Hypothalamus (tissue), 51 donors: ENCODE measurements around the gene ERGIC1.

ENCODE experiments used
- DNase-seq, 51 donors: peaks; one replicate each; lab custom pipeline; 2025; lab: John Stamatoyannopoulos, UW

Gene ERGIC1

DNA sequence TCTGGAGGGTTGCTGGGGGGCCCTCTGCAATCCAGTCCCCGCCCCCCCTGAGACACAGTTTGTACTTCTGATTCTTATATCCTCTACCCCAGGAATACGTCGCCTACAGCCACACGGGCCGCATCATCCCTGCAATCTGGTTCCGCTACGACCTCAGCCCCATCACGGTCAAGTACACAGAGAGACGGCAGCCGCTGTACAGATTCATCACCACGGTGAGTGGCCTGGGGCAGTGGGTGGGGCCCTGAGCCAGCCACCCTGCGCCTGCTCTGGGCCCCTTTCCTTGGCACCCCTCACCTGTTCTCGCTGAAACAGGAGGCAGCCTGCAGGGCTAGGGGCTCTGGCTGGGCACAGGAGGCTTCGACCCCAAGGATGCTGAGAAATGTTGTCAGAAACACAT lies 101.0 kb downstream of the ERGIC1 start:
- DNase-seq: no peak

- no peak for DNase-seq
Measured at GRCh38 chr5:172936401-172936800, 102.3 kb downstream of the ERGIC1 start.

DNA sequence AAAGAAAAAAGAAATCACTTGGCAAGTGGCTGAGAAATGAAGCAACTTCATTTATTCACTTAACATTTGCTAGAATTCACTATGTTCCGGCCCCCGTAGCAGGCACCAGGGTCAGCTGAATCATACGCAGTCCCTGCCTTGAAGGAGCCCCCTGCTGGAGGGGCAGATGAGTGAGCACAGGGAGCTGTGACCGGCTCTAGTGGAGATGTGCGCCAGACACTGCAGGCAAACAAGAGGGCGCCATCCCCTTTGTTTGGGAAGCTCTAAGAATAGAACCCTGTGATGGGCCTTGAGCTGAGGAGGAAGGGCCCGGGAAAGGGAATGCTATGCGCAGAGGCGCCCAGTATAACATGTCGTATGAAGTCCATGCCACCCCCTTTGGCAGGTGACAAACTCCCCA lies 105.0 kb downstream of the ERGIC1 start:
- peak in 4 of 51 donors; percentile 14 to 40 (median 20) for DNase-seq

DNA sequence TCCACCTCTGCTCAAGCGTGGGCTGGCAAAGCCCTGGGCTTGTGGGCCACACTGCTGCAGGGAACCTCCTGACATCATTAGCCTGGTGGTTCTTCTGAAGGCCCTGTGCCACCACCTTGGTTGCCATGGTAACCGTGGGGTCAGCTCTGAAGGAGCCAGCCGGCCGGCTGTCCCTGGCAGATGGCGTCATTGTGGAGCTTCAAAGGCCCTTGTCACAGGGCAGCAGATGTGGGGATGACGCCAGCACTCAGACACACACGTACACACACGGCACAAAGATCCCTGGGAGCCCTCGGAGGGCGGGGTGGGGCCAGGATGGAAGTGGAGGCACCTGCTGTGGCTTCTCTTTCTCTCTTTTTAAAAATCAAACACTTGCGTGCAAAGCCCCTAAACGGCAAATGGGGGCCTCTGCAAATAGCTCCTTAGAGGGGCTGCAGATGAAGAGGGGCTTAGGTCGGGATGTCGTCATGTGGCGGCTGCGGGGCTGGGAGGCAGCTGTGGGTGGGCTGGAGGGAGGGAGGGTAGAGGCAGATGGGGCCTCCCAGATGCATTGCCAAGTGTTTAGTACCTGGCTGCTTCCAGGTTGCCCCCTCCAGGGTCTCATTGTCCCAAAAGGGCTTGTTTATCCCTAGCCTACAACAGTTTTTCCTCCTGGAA lies 105.7 kb downstream of the ERGIC1 start:
- DNase-seq: peak in 39 of 51 donors; percentile 9 to 81 (median 48)

DNA sequence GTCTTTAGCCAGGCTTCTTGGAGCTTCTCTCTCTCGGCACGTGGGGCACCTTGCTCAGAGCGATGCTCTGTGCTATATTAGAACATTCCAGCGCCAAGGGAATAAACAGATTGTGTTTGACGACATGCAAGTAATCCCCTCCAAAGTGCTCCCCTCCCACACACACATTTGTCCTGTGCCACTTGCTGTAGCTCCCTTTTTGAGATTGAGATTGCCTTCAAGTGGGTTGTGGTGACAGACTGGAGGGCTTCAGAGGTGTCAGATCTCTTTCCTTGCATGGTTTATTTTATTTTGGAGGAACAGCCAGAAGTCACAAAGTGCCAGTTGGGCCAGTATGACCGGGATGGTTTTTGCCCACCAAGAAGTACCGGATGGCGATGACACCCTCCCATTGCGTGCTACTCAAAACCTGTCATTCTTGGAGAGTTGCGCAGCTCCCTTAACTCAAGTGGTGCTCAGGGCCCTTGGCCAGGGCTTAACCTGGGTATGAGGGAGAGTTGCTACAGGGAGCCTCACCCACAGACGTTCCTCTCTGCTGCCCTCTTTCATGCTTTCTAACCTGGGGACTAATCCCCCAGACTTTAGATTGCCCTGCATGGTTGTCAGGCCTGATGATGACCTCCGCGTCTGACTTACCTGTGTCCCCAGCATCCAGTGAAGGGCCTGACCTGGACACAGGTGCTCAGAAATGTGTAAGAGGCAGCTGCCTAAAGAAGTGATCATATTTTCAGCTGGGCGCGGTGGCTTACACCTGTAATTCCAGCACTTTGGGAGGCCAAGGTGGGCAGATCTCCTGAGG lies 106.4 kb downstream of the ERGIC1 start:
- DNase-seq: no peak

GRCh38 chr5:172941067-172941516 lies 107.0 kb downstream of the ERGIC1 start:
- no peak for DNase-seq

DNA sequence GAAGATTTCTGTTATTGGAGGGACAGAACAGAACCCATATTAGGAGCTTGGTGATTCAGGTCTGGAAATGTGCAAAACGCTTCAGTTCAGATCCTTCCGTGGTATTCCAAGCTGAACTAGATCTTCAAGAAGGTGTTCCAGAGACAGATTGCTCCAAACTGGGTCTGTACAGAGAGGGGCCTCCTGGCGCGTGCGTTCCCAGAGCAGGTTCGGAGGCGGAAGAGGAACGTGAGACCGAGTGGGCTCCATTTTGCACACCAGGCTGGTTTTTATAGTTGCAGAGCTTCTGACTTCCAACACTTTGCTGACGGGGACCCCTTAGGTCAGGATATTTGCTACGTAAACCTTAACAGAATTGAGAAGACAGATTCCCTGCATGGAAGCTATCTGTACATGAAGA lies 108.5 kb downstream of the ERGIC1 start:
- no peak for DNase-seq

DNA sequence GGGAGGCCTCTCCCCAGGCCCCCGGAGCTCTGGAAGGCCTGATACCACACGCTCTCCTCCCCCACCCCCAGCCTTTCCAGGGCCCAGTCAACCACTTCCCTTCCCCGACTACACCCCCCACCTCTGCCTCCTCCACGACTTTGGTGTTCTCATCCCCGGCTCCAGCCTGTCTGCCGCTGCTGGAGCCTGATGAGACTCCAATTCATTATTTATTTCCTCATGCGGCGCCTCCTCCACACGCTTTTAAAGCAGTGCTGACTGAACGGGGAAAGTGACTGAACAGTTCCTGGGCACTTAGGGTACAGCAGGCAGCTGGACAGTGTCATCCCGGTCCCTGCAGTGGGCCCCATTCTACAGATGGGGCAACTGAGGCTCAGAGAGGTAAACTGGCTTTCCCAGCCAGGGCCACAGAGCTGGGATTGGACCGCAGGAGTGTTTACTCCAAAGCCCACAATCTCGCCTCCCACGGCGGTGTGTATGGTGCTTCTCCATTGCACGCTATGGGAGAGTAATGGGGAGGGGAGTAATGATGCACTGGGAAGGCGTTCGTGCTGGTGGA lies 109.3 kb downstream of the ERGIC1 start:
- peak in 1 of 51 donors; percentile 38 for DNase-seq

DNA sequence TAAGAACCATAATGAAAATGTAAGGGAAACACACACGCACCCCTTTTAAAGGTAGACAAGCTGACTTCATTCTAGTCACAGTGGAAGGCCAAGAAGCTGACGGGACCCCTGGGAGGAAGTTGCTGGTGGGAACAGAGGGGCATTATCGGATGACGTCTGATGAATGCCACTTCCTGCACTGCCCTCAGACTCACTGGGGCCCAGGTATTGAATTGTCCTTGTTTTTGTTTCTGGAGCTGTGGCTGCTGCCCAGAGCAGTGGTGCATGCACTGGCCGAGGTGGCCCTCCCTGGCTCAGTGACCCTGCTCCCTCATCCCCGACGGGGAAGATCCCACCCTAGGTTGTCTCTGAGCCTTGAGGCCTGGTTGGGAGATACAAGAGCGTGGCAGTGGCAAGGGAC lies 109.9 kb downstream of the ERGIC1 start:
- DNase-seq: no peak

DNA sequence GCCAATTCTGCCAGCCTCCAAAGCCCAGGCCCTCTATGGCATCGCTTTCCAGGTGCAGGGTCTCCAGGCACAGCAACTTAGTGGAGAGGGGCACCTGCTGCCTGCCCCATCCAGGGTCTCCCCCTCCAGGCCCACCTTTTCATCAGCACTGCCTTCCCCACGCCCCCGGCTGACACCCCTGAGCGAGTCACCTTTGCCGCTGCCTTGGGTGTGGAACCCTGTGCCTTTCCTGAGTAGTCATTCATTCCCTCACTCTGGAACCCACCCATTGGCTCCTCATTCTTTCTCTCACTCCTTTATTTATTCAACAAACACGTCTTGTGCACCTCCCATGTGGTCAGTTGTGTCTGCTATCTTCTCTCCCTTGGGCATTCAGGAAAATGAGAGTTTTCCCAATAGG lies 110.7 kb downstream of the ERGIC1 start:
- no peak for DNase-seq

- no peak for DNase-seq
Measured at GRCh38 chr5:172945151-172945550, 111.1 kb downstream of the ERGIC1 start.

GRCh38 chr5:172946146-172946545 lies 112.1 kb downstream of the ERGIC1 start:
- DNase-seq: no peak

- DNase-seq: no peak
Measured at GRCh38 chr5:172949426-172949825, 115.4 kb downstream of the ERGIC1 start.

DNA sequence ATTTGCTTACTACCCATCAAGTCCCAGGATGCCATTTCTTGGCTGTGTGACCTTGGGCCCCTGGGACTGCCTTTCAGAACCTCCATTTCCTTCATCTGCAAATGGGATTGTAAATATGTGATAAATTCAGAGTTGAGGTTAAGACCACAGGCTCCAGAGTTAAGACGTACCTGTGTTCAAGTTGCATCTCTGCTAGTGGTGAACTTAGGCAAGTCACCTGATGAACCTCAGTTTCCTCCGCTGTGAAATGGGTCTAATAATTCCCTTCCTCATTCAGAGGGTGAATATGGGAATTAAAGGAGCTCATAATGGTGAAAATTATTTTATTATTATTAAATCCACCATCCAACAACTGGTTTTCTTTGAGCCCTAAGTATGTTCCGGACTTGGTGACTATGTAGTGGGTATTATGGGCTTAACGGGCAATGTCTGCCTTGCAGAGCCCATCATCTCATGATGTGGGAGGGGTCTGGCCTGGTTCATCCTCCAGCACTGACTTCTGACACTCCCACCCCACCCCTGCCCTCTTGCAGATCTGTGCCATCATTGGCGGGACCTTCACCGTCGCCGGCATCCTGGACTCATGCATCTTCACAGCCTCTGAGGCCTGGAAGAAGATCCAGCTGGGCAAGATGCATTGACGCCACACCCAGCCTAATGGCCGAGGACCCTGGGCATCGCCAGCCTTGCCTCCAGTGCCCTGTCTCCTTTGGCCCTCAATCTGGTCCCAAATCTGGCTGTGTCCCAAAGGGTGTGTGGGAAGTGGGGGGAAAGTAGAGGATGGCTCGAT lies 116.3 kb downstream of the ERGIC1 start:
- no peak for DNase-seq

- DNase-seq: no peak
Measured at GRCh38 chr5:172951371-172952033, 117.5 kb downstream of the ERGIC1 start.

DNA sequence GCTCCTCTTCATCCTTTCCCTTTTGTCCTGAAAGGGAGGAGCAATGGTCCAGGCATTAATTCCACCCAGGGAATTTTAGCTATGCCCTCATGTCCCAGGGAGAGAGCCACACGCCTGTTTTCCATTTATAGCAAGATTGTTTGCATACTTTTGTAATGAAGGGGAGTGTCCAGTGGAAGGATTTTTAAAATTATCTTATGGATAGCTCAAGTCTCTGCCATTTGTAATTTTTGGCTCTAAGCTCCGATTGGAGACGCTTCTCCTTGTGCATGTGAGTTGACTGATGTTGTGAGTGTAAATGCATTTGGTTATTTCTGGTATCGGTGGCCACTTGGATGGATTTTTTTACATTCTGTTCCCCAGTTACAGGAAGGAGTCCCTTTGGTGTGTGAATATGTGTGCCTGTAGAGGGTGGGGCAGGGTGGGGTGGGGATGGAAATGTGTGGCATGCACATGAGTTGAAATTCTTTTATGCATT lies 118.0 kb downstream of the ERGIC1 start:
- no peak for DNase-seq

- no peak for DNase-seq
Measured at GRCh38 chr5:172953776-172954675, 120.0 kb downstream of the ERGIC1 start.

- DNase-seq: no peak
Measured at GRCh38 chr5:172954751-172955159, 120.7 kb downstream of the ERGIC1 start.

DNA sequence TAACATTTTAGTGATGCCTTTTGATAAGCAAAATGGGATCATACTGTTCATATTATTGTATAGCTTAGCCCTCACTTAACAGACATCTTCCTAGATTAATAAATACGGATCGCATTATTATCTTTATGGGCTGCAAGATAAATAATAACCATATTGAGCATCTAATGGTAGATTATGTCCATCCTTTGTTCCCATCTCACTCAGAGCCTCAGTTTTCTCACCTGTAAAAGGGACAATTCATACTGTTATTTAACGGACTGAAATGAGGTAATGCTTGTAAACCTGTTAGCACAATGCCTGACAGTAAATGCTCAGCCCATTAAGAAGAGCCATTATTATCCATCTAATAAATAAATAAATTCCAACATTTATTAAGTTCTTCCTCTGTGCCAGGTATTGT lies 122.2 kb downstream of the ERGIC1 start:
- DNase-seq: no peak
